ENCODE measurements around the gene NUP62.
A peak's percentile ranks its signal among the peaks of the same experiment; 100 is the strongest.

NUP62 gene

DNA sequence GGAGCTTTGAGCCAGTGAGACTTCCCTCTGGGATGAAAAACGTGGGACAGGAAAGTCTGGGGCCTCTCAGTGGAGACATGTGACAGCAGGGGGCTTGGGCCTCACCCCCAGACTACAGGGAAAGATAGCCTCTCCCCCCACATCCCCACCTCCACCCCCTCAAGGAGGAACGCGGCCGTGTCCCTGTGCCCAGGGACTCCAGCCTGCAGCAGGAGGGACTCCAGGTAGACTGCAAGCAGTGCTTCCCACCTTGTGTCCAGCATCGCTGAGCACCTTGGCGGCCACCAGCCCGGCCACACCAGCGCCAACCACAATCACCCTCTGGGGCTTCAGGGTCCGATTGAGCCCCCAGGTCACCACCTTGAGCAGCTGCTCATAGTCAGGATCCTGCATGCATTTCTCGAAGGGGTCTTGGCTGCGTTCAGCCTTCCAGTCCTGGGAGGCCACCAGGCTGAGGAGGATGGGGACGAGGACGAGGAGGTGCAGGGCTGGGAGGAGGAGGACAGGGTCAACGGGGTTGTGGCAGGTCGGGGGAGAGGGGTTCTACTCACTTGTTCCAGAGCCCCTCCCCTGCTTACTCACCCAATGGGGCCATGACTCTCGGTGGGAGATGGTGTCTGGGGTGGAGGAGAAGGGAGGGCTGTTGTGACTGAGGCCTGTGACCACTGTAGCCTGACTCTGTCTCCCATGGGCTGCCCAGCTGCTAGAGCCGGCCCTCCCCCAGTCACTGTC, 33.6 kb downstream of the NUP62 start:
- no peak for DNase-seq

DNA sequence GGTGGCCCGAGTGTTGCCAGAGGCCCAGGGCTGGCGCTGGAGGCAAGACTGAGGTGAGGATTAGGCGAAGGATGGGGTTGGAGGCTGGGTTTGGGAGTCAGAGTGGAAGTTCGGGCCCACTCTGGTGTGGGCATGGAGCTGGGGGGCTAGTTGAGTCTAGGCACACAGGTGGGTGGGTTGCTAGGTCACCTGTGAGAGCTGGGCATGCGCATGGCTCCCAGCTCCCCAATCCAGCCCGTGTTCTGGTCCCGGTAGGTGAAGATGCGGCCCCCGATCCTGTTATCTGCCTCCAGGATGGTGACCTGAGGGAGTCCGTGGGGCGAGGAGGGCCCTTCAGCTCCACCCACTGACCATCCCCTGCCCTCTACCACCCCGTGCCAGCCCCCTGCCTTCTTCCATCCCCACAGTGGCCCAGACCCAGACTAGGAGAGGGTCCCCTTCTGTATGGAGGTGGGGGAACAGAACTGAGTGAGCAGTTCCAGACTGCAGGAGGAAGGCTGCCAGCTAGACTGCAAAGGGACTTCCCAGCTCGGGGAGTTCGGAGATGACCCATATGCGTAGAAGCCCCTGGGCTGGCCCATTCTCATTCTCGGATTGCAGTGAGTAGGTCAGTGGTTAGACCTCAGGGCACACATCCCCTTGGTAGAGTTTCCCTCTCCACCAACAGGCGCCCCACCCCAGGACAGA, 34.3 kb downstream of the NUP62 start:
- peak; percentile 48 for DNase-seq

DNA sequence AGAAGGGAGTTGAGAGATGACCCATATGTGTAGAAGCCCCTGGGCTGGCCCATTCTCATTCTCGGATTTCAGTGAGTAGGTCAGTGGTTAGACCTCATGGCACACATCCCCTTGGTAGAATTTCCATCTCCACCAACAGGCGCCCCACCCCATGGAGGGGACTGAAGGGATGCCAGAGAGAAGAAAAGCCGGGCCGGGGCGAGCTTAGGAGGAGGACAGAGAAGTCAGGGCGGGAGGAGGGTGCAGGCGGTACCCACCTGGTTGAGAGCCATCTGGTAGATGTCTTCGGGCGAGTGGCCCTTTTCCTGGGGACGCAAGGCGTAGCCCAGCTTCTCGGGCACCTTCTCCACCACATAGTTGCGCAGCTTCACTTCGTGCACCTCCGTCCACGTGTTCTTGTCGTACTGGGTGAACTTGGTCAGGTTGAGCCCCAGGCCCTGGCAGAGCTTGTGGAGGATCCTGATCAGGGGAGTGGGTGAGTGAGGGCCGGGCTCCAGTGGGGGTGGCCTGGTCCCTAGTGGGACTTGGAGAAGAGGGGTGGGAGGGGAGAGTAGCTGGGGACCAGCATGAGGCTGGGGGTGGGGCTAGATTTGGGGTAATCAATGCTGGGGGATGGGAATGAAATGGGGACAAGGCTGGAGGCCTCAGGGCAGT, 35.2 kb downstream of the NUP62 start:
- no peak for DNase-seq

DNA sequence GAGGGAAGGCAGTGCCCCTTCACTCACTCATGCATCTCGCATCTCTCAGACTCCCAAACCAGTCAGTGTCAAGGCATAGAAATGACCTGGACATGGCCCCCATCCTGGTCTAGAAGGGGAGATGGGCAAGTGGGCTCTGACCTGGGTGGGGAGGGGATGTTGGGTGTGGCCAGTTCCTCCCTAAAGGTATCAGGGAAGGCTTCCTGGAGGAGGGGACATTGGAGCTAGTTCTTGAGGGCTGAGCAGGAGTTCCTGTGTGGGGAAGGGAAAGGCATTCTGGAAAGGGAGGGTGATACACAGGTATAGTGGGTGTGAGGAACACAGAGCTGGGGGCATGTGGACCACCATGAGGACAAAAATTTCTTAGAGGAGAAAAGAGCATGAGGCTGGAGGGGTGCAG, 36.6 kb downstream of the NUP62 start:
- DNase-seq = no peak

DNA sequence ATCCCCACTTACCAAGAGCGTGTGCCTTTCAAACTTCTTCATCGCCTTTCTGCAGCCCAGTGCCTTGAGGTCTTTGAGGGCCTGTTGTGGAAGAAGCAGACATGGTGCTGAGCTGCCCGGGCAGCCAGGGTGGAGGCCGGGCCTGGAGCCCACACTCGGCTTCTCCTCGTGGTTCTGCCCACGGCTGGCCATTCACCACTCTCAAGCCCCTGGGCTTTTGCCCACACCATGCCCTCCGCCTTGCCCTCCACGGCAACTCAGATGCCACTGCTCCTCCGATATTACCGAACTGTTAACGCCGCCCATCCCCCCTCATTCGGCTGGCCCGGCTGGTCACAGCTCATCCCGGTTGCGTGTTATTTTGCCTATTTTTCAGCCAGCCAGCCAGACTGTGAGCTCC, 37.9 kb downstream of the NUP62 start:
- DNase-seq = no peak

DNA sequence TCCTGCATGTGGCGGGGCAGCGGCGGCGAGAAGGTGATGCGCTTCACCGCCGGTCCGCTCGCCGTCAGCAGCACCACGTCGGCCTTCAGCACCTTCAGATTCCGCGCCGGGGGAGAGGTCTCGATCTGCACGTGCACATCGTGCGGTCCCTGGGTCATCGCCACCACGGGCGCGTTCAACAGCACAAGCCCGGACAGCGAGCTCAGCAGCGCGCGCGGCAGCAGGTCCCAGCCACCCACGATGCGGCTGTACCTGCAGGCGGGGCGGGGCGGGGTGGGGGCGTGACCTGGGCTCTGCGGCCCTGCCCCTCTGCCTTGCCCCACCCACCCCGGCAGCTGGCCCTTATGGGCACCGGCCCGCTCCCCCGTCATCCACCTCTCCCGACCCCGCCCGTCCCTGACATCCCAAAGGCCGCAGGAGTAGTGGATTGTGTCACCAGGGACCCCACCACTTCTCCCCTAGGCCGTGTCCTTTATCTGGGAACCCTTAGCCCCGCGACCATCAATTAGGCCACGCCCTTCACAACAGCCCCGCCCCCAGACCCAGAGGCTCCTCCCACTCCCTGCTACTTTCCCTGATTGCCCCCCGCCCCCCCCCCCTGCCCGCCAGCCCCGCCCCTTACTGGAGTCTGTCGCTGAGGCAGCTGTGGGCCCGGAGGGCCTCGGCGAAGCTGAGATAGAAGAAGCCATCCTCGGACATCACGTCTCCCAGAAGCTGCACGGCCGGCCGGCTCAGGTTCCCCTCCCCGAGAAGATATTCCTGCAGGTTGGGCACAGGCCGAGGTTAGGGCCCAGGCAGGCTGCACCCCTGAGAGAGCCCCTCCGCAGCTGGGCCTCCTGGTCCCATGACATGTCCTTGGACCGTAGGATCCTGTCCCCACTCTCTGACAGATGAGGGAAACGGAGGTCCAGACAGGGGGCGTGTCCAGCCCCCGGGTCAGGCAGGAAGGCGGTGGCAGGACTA, 38.7 kb downstream of the NUP62 start:
- DNase-seq = peak; percentile 48

DNA sequence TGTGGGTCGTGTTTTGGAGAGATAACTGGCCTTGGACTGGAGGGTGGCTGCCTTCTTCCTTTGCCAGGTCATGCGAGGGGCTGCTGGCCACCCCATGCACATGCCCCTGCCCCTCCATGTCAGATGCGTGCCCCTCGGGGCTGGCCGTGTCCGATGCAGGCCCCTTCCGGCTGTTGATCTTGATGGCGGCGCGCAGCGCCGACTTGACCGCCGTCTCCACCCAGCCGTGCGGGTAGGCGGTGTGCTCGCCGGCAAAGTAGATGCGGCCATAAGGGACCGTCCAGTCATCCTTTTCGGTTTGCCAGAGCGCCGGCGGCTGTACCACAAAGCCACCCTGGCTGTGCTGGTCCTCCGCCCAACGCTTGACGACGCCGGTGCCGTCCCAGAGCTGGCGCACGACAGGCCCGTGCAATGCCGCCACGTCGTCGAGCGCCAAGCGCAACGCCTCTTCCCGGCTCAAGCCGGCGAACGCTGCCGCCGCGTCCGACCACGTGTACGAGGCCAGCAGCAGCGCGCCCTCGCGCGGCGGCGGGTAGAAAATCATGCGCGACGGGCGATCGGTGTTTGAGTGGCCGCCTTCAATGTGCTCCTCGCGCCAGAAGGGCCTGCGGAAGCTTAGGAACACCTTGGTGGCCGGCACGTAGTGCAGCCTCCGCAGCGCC, 39.5 kb downstream of the NUP62 start:
- DNase-seq = peak; percentile 72

DNA sequence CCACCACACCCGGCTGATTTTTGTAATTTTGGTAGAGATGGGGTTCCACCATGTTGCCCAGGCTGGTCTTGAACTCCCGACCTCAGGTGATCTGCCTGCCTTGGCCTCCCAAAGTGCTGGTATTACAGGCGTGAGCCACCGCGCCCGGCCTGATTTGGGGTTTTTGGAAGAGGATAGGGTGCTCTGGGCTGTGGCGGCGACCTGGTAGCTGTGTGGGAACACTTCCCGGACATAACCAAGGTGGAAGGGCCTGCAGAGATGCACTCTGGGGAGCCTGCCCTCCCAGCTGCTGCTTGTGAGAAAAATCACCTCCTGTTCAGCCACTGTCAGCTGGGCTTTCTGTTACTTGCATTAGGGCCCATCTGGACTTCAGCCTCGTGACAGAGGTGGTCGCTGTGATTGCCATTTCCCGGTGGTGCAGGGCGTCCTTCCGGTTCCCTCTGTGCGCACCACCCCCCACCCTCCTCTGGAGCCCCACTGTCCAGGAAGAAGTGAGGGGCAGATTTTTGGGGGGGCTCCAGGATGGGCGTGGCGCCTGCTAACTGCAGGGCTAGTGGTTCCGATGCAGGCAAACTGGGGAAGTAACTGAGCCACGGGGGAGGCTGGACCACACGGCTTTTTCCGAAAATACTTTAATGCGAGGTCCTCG, 40.1 kb downstream of the NUP62 start:
- no peak for DNase-seq

DNA sequence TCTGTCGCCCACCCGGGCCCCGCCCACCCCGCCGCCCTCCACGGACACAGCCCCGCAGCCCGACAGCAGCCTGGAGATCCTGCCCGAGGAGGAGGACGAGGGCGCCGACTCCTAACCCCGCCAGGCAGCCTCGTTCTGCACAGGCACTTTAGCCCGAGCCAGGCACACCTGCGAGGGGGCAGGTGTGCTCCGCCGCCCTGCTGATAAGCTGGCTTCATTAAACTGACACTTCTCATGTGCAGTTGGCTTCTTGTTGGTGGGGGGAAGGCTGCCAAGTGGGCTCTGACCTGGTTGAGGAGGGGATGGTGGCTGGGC, 40.8 kb downstream of the NUP62 start:
- DNase-seq = no peak

DNA sequence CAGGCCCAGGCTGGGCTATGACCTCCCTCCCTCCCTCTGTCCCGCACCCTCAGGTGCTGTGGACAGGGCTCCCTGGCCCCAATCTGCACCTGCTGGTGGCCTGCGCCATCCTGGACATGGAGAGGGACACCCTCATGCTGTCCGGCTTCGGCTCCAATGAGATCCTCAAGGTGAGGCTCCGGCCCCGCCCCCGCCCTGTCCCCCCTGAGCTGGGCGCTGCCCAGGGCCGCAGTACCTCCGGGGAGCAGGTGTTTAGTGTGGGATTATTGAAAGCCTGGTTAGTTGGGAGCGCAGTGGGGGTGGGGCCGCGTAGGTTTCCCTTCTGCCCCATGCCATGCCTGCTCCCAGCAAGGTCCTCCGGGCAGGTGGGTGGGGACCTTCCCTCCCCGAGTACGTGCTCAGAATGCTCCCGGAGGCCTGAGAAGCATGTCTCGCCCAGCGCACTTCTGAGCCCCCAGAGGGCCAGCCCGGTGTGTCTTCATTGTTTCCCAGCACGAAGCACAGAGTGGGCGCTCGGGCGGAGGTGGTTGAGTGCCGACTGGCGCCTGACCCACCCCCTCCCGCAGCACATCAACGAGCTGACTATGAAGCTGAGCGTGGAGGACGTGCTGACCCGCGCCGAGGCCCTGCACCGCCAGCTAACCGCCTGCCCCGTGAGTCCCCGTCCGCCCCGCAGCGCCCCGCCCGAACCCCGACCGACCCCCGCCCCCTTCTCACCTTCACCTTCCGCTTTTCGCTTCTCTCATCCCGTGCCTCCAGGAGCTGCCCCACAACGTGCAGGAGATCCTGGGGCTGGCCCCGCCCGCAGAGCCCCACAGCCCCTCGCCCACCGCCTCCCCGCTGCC, 41.4 kb downstream of the NUP62 start:
- DNase-seq = no peak

DNA sequence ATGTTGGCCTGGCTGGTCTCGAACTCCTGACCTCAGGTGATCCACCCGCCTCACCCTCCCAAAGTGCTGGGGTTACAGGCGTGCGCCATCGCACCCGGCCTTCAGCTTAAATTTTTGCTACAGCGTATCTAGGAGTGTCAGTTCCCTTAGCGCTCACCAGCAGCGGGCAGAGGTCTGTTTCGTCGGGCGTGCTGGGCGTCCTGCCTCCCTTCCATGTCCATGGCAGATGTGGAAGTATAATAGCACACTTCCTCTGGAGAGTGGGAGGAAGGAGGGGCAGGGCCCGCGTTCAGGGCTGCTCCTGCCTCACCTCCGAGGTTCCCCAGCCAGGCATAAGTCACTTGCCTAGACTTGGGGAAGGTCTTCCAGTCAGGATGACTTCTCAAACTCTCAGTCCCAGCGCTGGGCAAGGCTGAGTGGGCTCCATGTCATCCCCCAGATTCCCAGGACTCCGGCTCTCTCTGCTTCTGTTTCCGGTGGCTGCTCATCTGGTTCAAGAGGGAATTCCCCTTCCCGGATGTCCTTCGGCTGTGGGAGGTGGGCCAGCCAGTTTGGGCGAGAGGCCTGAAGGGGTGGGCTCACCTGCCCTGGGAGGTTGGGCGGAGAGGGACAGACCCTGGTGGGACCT, 42.2 kb downstream of the NUP62 start:
- DNase-seq = no peak

DNA sequence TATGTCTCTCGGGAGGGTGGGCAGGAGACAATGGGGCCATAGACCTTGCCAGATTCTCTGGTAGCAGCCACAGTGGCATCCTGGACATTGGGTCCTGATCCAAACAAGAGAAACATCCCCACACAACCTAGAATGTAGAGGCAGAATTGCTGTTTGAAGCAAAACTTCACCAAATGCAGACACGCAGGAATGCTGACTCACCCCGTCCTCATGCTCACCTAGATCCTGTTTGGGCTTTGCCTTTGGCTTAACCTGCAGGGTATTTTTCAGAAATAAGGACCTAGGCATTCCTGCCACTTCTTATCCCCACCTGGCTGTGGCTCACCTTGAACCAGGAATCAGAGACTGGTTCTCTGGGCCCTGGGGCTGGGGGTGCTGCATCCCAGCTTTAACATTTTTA, 44.5 kb downstream of the NUP62 start:
- no peak for DNase-seq

DNA sequence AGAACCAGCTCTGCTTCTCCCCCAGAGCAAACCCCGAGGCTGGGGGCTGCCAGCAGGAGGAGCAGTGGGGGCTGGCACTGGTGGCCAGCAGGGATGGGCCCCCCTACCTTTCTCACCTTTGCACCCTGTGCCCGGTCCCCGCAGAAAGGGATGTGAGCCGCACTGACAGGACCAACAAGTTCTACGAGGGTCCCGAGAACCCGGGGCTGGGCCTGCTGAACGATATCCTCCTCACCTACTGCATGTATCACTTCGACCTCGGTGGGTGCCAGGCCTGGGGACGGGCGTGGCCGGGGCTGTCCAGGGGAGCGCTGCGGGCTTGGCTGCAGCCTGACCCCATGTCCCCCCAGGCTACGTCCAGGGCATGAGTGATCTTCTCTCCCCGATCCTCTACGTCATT, 45.2 kb downstream of the NUP62 start:
- DNase-seq = no peak

DNA sequence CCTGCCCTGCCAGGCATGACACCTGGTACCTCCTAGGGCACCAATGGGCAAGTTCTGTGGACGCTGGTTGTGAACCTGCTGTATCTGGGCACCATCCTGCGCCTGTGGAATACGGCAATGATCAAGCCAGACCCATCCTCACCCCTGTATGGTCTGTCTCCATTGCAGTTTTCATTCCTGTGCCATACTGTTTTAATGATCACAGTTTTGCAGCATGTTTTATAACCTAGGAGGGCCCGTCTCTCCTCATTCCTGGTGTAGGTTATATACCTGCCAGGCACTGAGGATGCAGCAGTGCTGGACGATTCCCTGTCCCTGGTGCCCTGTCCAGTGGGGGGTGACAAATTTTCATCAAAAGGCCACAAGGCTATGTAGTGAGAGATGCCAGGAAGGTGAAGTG, 46.2 kb downstream of the NUP62 start:
- DNase-seq = no peak

DNA sequence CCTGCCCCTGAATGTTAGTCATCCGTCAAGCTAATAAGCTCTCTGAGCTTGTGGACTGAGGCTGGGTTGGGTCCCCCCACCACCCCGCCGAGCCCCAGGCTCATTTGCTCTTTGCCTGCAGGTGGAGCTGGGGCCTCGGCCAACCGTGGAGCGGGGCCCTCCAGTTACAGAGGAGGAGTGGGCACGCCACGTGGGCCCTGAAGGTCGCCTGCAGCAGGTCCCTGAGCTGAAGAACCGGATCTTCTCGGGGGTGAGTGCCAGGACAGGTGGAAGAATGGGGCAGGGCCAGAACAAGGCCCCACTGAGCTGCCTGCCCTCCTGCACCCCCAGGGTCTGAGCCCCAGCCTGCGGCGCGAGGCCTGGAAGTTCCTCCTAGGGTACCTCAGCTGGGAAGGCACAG, 46.7 kb downstream of the NUP62 start:
- no peak for DNase-seq

DNA sequence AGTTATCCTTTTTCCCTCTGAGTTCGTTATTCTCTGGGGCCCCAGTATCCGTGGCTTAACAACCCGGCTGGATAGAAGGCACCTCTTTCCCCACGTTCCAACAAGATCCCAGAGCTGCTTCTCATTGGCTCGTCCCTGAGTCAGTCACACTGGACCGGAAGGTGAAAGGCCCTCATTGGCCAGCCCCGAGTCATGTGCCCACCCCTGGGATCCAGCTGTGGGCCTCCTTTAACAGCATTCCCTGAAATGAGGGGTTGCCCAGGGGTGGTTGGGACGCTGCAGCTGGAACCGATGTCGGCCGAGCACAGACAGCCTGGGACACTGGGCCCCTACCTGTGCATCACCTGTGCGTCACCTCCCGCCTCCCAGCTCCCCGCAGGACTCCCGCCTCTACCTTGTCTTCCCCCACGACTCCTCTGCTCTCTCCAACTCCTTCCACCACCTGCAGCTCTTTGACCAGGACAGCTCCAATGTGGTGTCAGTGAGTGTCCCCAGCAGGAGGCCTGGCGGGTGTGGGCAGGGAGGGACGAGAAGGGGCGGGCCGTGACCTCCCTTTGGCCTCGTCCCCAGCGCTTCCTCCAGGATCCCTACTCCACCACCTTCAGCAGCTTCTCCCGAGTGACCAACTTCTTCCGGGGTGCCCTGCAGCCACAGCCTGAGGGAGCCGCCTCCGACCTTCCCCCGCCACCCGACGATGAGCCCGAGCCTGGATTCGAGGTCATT, 47.5 kb downstream of the NUP62 start:
- no peak for DNase-seq

DNA sequence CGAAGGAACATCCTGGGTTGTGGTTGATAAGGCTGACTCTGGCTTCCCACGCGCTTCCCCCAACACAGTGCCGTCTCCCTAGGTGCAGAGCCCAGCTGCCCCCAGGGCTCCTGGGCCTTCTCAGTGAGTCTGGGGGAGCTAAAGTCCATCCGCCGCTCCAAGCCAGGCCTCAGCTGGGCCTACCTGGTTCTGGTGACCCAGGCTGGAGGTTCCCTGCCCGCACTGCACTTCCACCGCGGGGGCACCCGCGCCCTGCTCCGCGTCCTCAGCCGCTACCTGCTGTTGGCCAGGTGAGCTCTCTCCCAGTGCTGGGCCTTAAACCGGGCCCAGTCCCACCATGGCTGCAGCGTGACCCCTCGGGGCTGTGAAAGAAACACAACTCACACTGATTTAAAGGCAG, 48.1 kb downstream of the NUP62 start:
- no peak for DNase-seq

DNA sequence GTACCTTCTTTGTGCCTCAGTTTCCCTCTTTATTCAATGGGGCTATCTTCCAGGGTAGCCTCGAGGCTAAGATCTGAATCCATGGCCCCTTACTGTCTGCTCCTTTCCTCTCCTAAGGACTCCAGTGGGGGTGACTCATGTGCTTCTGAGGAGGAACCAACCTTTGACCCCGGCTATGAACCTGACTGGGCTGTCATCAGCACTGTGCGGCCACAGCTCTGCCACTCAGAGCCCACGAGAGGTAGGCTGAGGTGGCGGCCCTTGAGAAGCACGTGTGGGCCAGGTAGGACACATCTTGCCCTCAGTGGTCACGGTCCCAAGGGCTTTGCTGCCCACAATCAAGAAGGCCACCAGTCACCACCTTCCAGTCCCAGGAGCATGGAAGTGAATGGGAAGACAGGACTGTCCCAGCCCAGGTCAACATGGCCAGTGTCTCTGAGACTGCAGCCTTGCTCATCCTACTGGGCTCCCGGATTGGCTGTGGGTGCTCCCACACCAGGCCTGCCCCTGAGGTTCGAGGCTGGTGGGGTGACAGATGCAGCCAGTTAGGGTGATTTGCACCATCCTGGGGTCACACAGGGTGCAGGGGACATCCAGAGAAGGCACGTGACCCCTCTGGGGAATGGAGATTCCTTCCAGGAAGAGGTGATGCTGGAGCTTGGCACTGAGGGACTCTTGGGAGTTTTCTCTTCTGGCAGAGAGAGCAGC, 49.0 kb downstream of the NUP62 start:
- no peak for DNase-seq
